GM21367 (cell line): ENCODE measurements around the gene RCAN2.
A peak's percentile ranks its signal among the peaks of the same experiment; 100 is the strongest.
"Not testable (repeated sequence)": the region's sequence is repeated elsewhere in the genome, so short reads cannot be mapped to it uniquely, and the experiment has no call there.

Experiments used
- ATAC-seq: cut with Tn5 transposase; IDR thresholded peaks from one replicate; pipeline ENCODE4 v1.9.1; 2021; ENCODE audit not compliant: unreplicated experiment

RCAN2 gene

GRCh38 chr6:46340246-46340645 lies 151.0 kb downstream of the RCAN2 start:
- no peak for ATAC-seq

GRCh38 chr6:46338131-46338530 lies 153.1 kb downstream of the RCAN2 start:
- peak; percentile 87 for ATAC-seq

GRCh38 chr6:46334442-46334841 lies 156.8 kb downstream of the RCAN2 start:
- ATAC-seq = no peak

GRCh38 chr6:46333481-46333880 lies 157.8 kb downstream of the RCAN2 start:
- no peak for ATAC-seq

- ATAC-seq = not testable (repeated sequence)
These were observed 158.8 kb downstream of the RCAN2 start for GRCh38 chr6:46332448-46332847.

- ATAC-seq = no peak
These were observed 159.8 kb downstream of the RCAN2 start for GRCh38 chr6:46331461-46331860.

- ATAC-seq = no peak
These were observed 161.7 kb downstream of the RCAN2 start for GRCh38 chr6:46329568-46329967.

GRCh38 chr6:46327779-46328178 lies 163.5 kb downstream of the RCAN2 start:
- ATAC-seq = no peak

- ATAC-seq = no peak
These were observed 165.4 kb downstream of the RCAN2 start for GRCh38 chr6:46325561-46326530.

GRCh38 chr6:46324706-46325105 lies 166.5 kb downstream of the RCAN2 start:
- ATAC-seq = no peak

GRCh38 chr6:46323966-46324622 lies 167.2 kb downstream of the RCAN2 start:
- ATAC-seq = no peak

- no peak for ATAC-seq
These were observed 167.8 kb downstream of the RCAN2 start for GRCh38 chr6:46323312-46323965.

- ATAC-seq = no peak
These were observed 170.7 kb downstream of the RCAN2 start for GRCh38 chr6:46320505-46320904.

- ATAC-seq = no peak
These were observed 175.7 kb downstream of the RCAN2 start for GRCh38 chr6:46315589-46315988.

- ATAC-seq = no peak
These were observed 178.6 kb downstream of the RCAN2 start for GRCh38 chr6:46312654-46313053.

- ATAC-seq = no peak
These were observed 181.1 kb downstream of the RCAN2 start for GRCh38 chr6:46310196-46310595.

- no peak for ATAC-seq
These were observed 184.8 kb downstream of the RCAN2 start for GRCh38 chr6:46306431-46306830.

- ATAC-seq = no peak
These were observed 185.4 kb downstream of the RCAN2 start for GRCh38 chr6:46305833-46306232.

GRCh38 chr6:46305236-46305635 lies 186.0 kb downstream of the RCAN2 start:
- ATAC-seq = no peak

- ATAC-seq = no peak
These were observed 188.4 kb downstream of the RCAN2 start for GRCh38 chr6:46302816-46303215.

GRCh38 chr6:46302176-46302575 lies 189.1 kb downstream of the RCAN2 start:
- ATAC-seq = no peak

- ATAC-seq = no peak
These were observed 192.0 kb downstream of the RCAN2 start for GRCh38 chr6:46299253-46299652.
